ENCODE measurements around the gene CSNK2A3. TPM values are rescaled to one million over a fixed set of nuclear protein-coding genes. Genes with fewer than 3 reads are reported as not detected.
"Not testable (repeated sequence)": the region's sequence is repeated elsewhere in the genome, so short reads cannot be mapped to it uniquely, and the experiment has no call there.

Gene CSNK2A3
- total RNA-seq, 2 donors from 2014 or later = 0.26 TPM; not detected in 1

- H3K27me3 Mint-ChIP-seq = peaks cover 30% of the 10 kb centered on the region
- H3K36me3 Mint-ChIP-seq (ENCODE audit: low read depth) = no peaks in the 10 kb centered on the region
- H3K4me1 Mint-ChIP-seq = no peaks in the 10 kb centered on the region
- no peak overlapping the region for H3K4me3 Mint-ChIP-seq
- ATAC-seq = no peak
- H3K27ac Mint-ChIP-seq = no peak overlapping the region
- DNase-seq = no peak
- H3K9me3 ChIP-seq (ENCODE audit: control insufficient read depth, low read length, poor library complexity, severe bottlenecking) = no peaks in the 10 kb centered on the region
These were observed 19.4 kb upstream of the CSNK2A3 start for GRCh38 chr11:11372461-11372860.

- H3K9me3 ChIP-seq (ENCODE audit: control insufficient read depth, low read length, poor library complexity, severe bottlenecking) = no peaks in the 10 kb centered on the region
- Mint-ChIP-seq H3K36me3 (ENCODE audit: low read depth) (no peaks in the 10 kb centered on the region), H3K4me3 (no peak overlapping the region), H3K27me3 (peaks cover 30% of the 10 kb centered on the region), H3K4me1 (no peaks in the 10 kb centered on the region), H3K27ac (no peak overlapping the region)
- no peak for DNase-seq
- no peak for ATAC-seq
These were observed 17.9 kb upstream of the CSNK2A3 start for GRCh38 chr11:11370962-11371303.

DNA sequence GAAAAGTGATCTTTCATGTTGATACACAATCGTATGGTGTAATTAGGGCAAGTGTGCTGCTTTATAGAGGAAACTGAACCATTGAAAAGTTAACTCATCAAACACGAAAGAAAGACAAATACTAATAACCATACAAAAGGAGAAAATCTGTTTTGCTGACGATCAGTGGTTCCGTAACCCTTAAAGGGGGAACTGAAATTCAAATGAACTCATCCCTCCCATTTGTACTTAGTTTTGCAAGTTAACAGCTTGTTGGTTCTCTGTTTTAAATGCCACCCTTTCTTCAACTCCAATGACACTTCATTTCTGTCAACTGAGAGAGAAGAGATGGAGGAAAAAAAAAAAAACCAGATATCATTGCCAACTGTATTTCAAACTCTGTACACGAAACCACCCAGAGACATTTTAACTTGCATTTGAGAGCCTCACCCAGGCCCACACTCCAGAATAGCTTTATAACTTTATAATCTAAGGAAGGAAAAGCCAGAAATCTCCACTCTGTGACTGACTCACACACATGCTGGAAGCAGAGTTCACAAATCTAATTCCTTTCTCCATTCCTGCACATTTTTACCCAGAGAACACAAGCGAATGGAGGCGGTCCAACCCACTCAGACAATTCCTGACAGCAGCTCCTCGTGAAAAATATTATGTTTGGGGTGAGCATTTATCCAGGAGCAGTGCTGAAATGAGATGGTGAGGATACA is 17.4 kb upstream of the CSNK2A3 start:
- Mint-ChIP-seq H3K27me3 (peaks cover 30% of the 10 kb centered on the region), H3K27ac (no peak overlapping the region), H3K4me1 (no peaks in the 10 kb centered on the region), H3K36me3 (ENCODE audit: low read depth) (no peaks in the 10 kb centered on the region), H3K4me3 (no peak overlapping the region)
- no peak for ATAC-seq
- no peaks in the 10 kb centered on the region for H3K9me3 ChIP-seq (ENCODE audit: control insufficient read depth, low read length, poor library complexity, severe bottlenecking)
- DNase-seq = no peak

GRCh38 chr11:11366793-11367192 is 13.7 kb upstream of the CSNK2A3 start:
- Mint-ChIP-seq H3K4me1 (no peaks in the 10 kb centered on the region), H3K4me3 (no peak overlapping the region)
- H3K9me3 ChIP-seq (ENCODE audit: control insufficient read depth, low read length, poor library complexity, severe bottlenecking) = no peaks in the 10 kb centered on the region

GRCh38 chr11:11363674-11364073 is 10.6 kb upstream of the CSNK2A3 start:
- Mint-ChIP-seq H3K36me3 (ENCODE audit: low read depth) (no peaks in the 10 kb centered on the region), H3K27ac (no peak overlapping the region), H3K4me3 (no peak overlapping the region), H3K4me1 (no peaks in the 10 kb centered on the region), H3K27me3 (peaks cover 29% of the 10 kb centered on the region)
- ATAC-seq = no peak
- H3K9me3 ChIP-seq (ENCODE audit: control insufficient read depth, low read length, poor library complexity, severe bottlenecking) = no peaks in the 10 kb centered on the region
- DNase-seq = no peak

More at GRCh38 chr11:11366793-11367192, 13.7 kb upstream of the CSNK2A3 start:
- Mint-ChIP-seq H3K27me3 (peaks cover 22% of the 10 kb centered on the region), H3K36me3 (ENCODE audit: low read depth) (no peaks in the 10 kb centered on the region), H3K27ac (no peak overlapping the region)
- ATAC-seq = no peak
- no peak for DNase-seq

- H3K4me3 Mint-ChIP-seq = no peak overlapping the region
- DNase-seq (no peak), ATAC-seq (no peak)
- H3K9me3 ChIP-seq (ENCODE audit: control insufficient read depth, low read length, poor library complexity, severe bottlenecking) = peaks cover 2% of the 10 kb centered on the region
- no peak overlapping the region for H3K27ac Mint-ChIP-seq
- H3K4me1 Mint-ChIP-seq = no peaks in the 10 kb centered on the region
- H3K36me3 Mint-ChIP-seq (ENCODE audit: low read depth) = no peaks in the 10 kb centered on the region
- H3K27me3 Mint-ChIP-seq = peaks cover 60% of the 10 kb centered on the region
These were observed 6.6 kb upstream of the CSNK2A3 start for GRCh38 chr11:11359611-11360010.

DNA sequence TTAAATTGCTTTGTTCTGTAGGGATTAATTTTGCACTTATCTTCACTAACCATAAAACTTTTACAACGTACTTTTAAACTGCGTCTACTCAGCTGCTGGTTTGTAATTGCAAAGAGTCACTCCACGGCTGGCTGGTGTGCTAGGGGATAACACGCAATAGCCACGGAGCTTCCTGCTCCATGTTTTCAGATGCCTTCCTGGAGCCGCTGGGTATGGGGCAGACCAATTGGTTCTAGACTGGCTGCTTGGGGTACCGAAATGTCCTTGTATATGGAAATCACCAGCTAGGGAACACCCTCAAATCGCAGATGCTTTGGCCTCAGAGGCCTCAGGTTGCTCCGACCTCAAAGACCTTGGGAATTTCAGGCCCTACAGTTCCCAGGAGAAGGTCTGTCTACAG is 3.8 kb upstream of the CSNK2A3 start:
- no peak overlapping the region for H3K4me3 Mint-ChIP-seq
- peaks cover 65% of the 10 kb centered on the region for H3K27me3 Mint-ChIP-seq
- DNase-seq = no peak
- no peaks in the 10 kb centered on the region for H3K4me1 Mint-ChIP-seq
- H3K36me3 Mint-ChIP-seq (ENCODE audit: low read depth) = no peaks in the 10 kb centered on the region
- no peak overlapping the region for H3K27ac Mint-ChIP-seq
- no peak for ATAC-seq
- peaks cover 2% of the 10 kb centered on the region for H3K9me3 ChIP-seq (ENCODE audit: control insufficient read depth, low read length, poor library complexity, severe bottlenecking)

- H3K27me3 Mint-ChIP-seq = peaks cover 58% of the 10 kb centered on the region
- not testable (repeated sequence) for ATAC-seq; H3K27ac Mint-ChIP-seq; H3K4me1 Mint-ChIP-seq; H3K36me3 Mint-ChIP-seq (ENCODE audit: low read depth); H3K4me3 Mint-ChIP-seq; DNase-seq; H3K9me3 ChIP-seq (ENCODE audit: control insufficient read depth, low read length, poor library complexity, severe bottlenecking)
These were observed 1.2 kb downstream of the CSNK2A3 start for GRCh38 chr11:11351851-11352250.

DNA sequence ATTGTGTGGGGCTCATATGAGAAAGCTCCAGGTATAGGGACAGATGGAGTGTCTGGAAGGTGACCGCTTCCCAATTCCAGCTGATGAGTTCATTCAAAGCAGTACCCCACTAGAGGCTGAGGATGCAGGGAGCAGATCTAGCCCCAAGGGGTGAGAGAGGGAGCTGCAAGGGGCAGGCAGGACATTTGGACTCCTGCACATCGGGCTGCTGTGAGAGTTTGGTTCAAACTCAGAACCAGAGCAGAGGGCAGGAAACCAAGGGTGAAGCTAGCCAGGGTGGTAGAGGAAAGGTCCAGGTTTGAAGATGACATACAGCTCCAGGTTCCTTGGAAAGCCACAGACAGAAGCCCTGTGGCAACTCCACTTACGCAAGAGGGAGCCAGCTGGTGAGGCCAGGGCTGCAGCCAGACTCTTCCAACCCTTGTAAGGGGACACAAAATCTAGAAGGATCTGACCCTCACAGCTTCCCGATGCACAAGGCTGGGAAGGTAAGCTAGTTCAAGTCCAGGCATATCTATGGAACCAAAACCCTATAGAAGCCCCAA is 1.9 kb downstream of the CSNK2A3 start:
- no peak for DNase-seq
- H3K36me3 Mint-ChIP-seq (ENCODE audit: low read depth) = no peaks in the 10 kb centered on the region
- H3K4me1 Mint-ChIP-seq = no peaks in the 10 kb centered on the region
- peaks cover 2% of the 10 kb centered on the region for H3K9me3 ChIP-seq (ENCODE audit: control insufficient read depth, low read length, poor library complexity, severe bottlenecking)
- H3K27ac Mint-ChIP-seq = no peak overlapping the region
- peaks cover 55% of the 10 kb centered on the region for H3K27me3 Mint-ChIP-seq
- peak overlapping the region; percentile 19 for H3K4me3 Mint-ChIP-seq
- no peak for ATAC-seq

- ATAC-seq (no peak), DNase-seq (no peak)
- H3K9me3 ChIP-seq (ENCODE audit: control insufficient read depth, low read length, poor library complexity, severe bottlenecking) = no peaks in the 10 kb centered on the region
- Mint-ChIP-seq H3K27me3 (peaks cover 61% of the 10 kb centered on the region), H3K27ac (no peak overlapping the region), H3K4me3 (no peak overlapping the region), H3K36me3 (ENCODE audit: low read depth) (no peaks in the 10 kb centered on the region), H3K4me1 (peaks cover 2% of the 10 kb centered on the region)
These were observed 3.1 kb downstream of the CSNK2A3 start for GRCh38 chr11:11349870-11350337.

GRCh38 chr11:11349106-11349825 is 3.8 kb downstream of the CSNK2A3 start:
- Mint-ChIP-seq H3K27me3 (peaks cover 57% of the 10 kb centered on the region), H3K36me3 (ENCODE audit: low read depth) (no peaks in the 10 kb centered on the region), H3K27ac (no peak overlapping the region), H3K4me3 (no peak overlapping the region), H3K4me1 (peaks cover 2% of the 10 kb centered on the region)
- DNase-seq (no peak), ATAC-seq (no peak)
- no peaks in the 10 kb centered on the region for H3K9me3 ChIP-seq (ENCODE audit: control insufficient read depth, low read length, poor library complexity, severe bottlenecking)

- no peak for ATAC-seq
- H3K9me3 ChIP-seq (ENCODE audit: control insufficient read depth, low read length, poor library complexity, severe bottlenecking) = no peaks in the 10 kb centered on the region
- Mint-ChIP-seq H3K4me3 (no peak overlapping the region), H3K4me1 (peaks cover 6% of the 10 kb centered on the region), H3K27me3 (peaks cover 62% of the 10 kb centered on the region), H3K27ac (no peak overlapping the region), H3K36me3 (ENCODE audit: low read depth) (peaks cover 2% of the 10 kb centered on the region)
- DNase-seq = no peak
These were observed 4.7 kb downstream of the CSNK2A3 start for GRCh38 chr11:11348303-11348702.

GRCh38 chr11:11347592-11347991 is 5.5 kb downstream of the CSNK2A3 start:
- Mint-ChIP-seq H3K27me3 (peaks cover 55% of the 10 kb centered on the region), H3K27ac (no peak overlapping the region)
- DNase-seq = no peak

More at GRCh38 chr11:11347592-11347991, 5.5 kb downstream of the CSNK2A3 start:
- ATAC-seq = no peak
- H3K4me1 Mint-ChIP-seq = peaks cover 6% of the 10 kb centered on the region
- H3K9me3 ChIP-seq (ENCODE audit: control insufficient read depth, low read length, poor library complexity, severe bottlenecking) = no peaks in the 10 kb centered on the region
- peaks cover 2% of the 10 kb centered on the region for H3K36me3 Mint-ChIP-seq (ENCODE audit: low read depth)
- no peak overlapping the region for H3K4me3 Mint-ChIP-seq
